Mucosa of descending colon (tissue), 3 donors: ENCODE results near the gene ADAP1. TPM values are rescaled to one million over a fixed set of nuclear protein-coding genes. Genes with fewer than 3 reads are reported as not detected.

ENCODE experiments used
- ATAC-seq: fragments of 200-7000 bp; cut with Tn5 transposase; one replicate; pipeline ENCODE4 v1.9.1; 2020; ENCODE audit warnings: mild to moderate bottlenecking, moderate library complexity
- DNase-seq, 3 donors: peaks; one replicate each; pipeline ENCODE4 v3.0.0-alpha.2; 2020
- H3K36me3 ChIP-seq: fragments of 200-600 bp; one replicate; pipeline ENCODE4 v1.8.0; 2021; ENCODE audit warnings: low read depth, mild to moderate bottlenecking
- H3K4me1 ChIP-seq: fragments of 200-600 bp; one replicate; pipeline ENCODE4 v1.8.0; 2021; ENCODE audit warnings: low read depth, mild to moderate bottlenecking
- H3K4me3 ChIP-seq: fragments of 200-600 bp; one replicate; pipeline ENCODE4 v1.8.0; 2021; ENCODE audit warnings: mild to moderate bottlenecking
- H3K9me3 ChIP-seq: fragments of 200-600 bp; one replicate; pipeline ENCODE4 v1.8.0; 2021; ENCODE audit warnings: mild to moderate bottlenecking
- CTCF ChIP-seq: fragments of 200-600 bp; IDR thresholded peaks from one replicate; pipeline ENCODE4 v1.8.0; 2022; ENCODE audit warnings: antibody characterized with exemption, mild to moderate bottlenecking
- intact Hi-C, 2 donors: fragments of 100-400 bp; cut with DNase I in 1 of 2; cut with micrococcal nuclease in 1 of 2; formaldehyde crosslinking; loops; one replicate each; pipeline versions ENCODE4 v1.11.0 to v1.11.1; 2022; cut with DNase I, micrococcal nuclease
- total RNA-seq, 3 donors: library from RNA; stranded (reverse); fragmentation: NEBNext Ultra II Directional in 2 of 3; extraction: Animal tissue kit (Norgen Biotek cat#: 25700) in 2 of 3; gene quantifications; one replicate each; pipeline versions ENCODE4 v1.2.1 to v1.2.4, GENCODE V29; 2021 to 2023
- donor health status: DM: no; HTN: no; CAD: no; lungs with moderate emphysema.
- donor health status: DM: no; HTN: no; CAD: no.
- donor health status: DM: no; HTN: yes; CAD: no.

Gene ADAP1
- total RNA-seq, 3 donors from 2014 or later: 80.7 to 153 (median 98.8) TPM

GRCh38 chr7:867406-868188 is 86.9 kb downstream of the ADAP1 start:
- no peak overlapping the region for H3K4me3 ChIP-seq
- DNase-seq: peak; percentile 85 to 88 (median 88)
- ATAC-seq: peak; percentile 94
- TF ChIP-seq CTCF: no peak
- no peaks in the 10 kb centered on the region for H3K9me3 ChIP-seq
- no peaks in the 10 kb centered on the region for H3K36me3 ChIP-seq
- H3K4me1 ChIP-seq: peaks cover 14% of the 10 kb centered on the region
- intact Hi-C loops: loop anchor here in 1 of 2 donors (10.0 kb wide), 1 partner anchor 83 kb away; no protein-coding TSS in a partner anchor

GRCh38 chr7:867001-867405 is 87.5 kb downstream of the ADAP1 start:
- no peaks in the 10 kb centered on the region for H3K9me3 ChIP-seq
- no peak for TF ChIP-seq CTCF
- H3K4me1 ChIP-seq: peaks cover 14% of the 10 kb centered on the region
- H3K4me3 ChIP-seq: no peak overlapping the region
- intact Hi-C loops: loop anchor here in 1 of 2 donors (10.0 kb wide), 1 partner anchor 82 kb away; no protein-coding TSS in a partner anchor
- DNase-seq: peak in 2 of 3 donors; percentile 61 to 62
- ATAC-seq: peak; percentile 62
- H3K36me3 ChIP-seq: peaks cover 2% of the 10 kb centered on the region

- H3K9me3 ChIP-seq: no peaks in the 10 kb centered on the region
- ATAC-seq (no peak), DNase-seq (peak in 1 of 3 donors; percentile 40)
- no peak overlapping the region for H3K4me3 ChIP-seq
- TF ChIP-seq CTCF: no peak
- H3K36me3 ChIP-seq: peaks cover 5% of the 10 kb centered on the region
- intact Hi-C loops: loop anchor here in 1 of 2 donors (10.0 kb wide), 1 partner anchor 81 kb away; no protein-coding TSS in a partner anchor
- peaks cover 24% of the 10 kb centered on the region for H3K4me1 ChIP-seq
Measured at GRCh38 chr7:865921-866320, 88.6 kb downstream of the ADAP1 start.

GRCh38 chr7:863106-863505 is 91.4 kb downstream of the ADAP1 start:
- no peak for ATAC-seq
- no peaks in the 10 kb centered on the region for H3K9me3 ChIP-seq
- no peak for DNase-seq
- no peak for TF ChIP-seq CTCF
- H3K36me3 ChIP-seq: peaks cover 5% of the 10 kb centered on the region
- H3K4me3 ChIP-seq: no peak overlapping the region
- H3K4me1 ChIP-seq: peaks cover 24% of the 10 kb centered on the region
- intact Hi-C loops: loop anchor here in 1 of 2 donors (10.0 kb wide), 1 partner anchor 78 kb away; no protein-coding TSS in a partner anchor

- DNase-seq (no peak), ATAC-seq (no peak)
- Histone ChIP-seq H3K4me3 (no peak overlapping the region), H3K36me3 (peaks cover 5% of the 10 kb centered on the region), H3K4me1 (peaks cover 14% of the 10 kb centered on the region), H3K9me3 (no peaks in the 10 kb centered on the region)
- intact Hi-C loops: loop anchor here in 1 of 2 donors (10.0 kb wide), 1 partner anchor 77 kb away; no protein-coding TSS in a partner anchor
- TF ChIP-seq CTCF: no peak
Measured at GRCh38 chr7:862157-862556, 92.3 kb downstream of the ADAP1 start.
